C1 segment of cervical spinal cord (tissue), 14 donors: Measurements from ENCODE around the gene JOSD2.

Experiments used
- DNase-seq, 14 donors: peaks; one replicate each; lab custom pipeline; 2025; lab: John Stamatoyannopoulos, UW

JOSD2 gene

GRCh38 chr19:50496189-50497021, 14.6 kb downstream of the JOSD2 start:
- DNase-seq = peak in 13 of 14 donors; percentile 25 to 94 (median 88)

GRCh38 chr19:50495020-50495531, 15.9 kb downstream of the JOSD2 start:
- DNase-seq = no peak

GRCh38 chr19:50494186-50495019, 16.6 kb downstream of the JOSD2 start:
- DNase-seq = no peak

GRCh38 chr19:50493171-50493570, 17.8 kb downstream of the JOSD2 start:
- no peak for DNase-seq

- DNase-seq = peak in 5 of 14 donors; percentile 15 to 29 (median 20)
These were observed 18.5 kb downstream of the JOSD2 start for GRCh38 chr19:50492303-50493052.

GRCh38 chr19:50490991-50491472, 20.0 kb downstream of the JOSD2 start:
- DNase-seq = peak in 2 of 14 donors; percentile 16 to 28

GRCh38 chr19:50490411-50490811, 20.6 kb downstream of the JOSD2 start:
- DNase-seq = no peak

GRCh38 chr19:50489461-50490011, 21.5 kb downstream of the JOSD2 start:
- DNase-seq = no peak

GRCh38 chr19:50488389-50489194, 22.4 kb downstream of the JOSD2 start:
- no peak for DNase-seq

GRCh38 chr19:50486823-50487515, 24.0 kb downstream of the JOSD2 start:
- peak in 1 of 14 donors; percentile 38 for DNase-seq

- no peak for DNase-seq
These were observed 25.6 kb downstream of the JOSD2 start for GRCh38 chr19:50485284-50485955.

- no peak for DNase-seq
These were observed 28.1 kb downstream of the JOSD2 start for GRCh38 chr19:50482916-50483315.

GRCh38 chr19:50482271-50482855, 28.6 kb downstream of the JOSD2 start:
- no peak for DNase-seq

GRCh38 chr19:50481351-50482149, 29.4 kb downstream of the JOSD2 start:
- no peak for DNase-seq

- no peak for DNase-seq
These were observed 30.5 kb downstream of the JOSD2 start for GRCh38 chr19:50480281-50481111.

GRCh38 chr19:50479761-50480251, 31.2 kb downstream of the JOSD2 start:
- no peak for DNase-seq
